Stimulated activated CD8-positive, alpha-beta memory T cell treated with anti-CD3 and anti-CD28 coated beads, Interleukin-4, amount 100 ng/mL, for 48 hours (primary cell): ENCODE measurements around the gene UST.

Source experiments
- DNase-seq: peaks from one replicate; pipeline ENCODE4 v3.0.0-alpha.2; 2020

UST gene

DNA sequence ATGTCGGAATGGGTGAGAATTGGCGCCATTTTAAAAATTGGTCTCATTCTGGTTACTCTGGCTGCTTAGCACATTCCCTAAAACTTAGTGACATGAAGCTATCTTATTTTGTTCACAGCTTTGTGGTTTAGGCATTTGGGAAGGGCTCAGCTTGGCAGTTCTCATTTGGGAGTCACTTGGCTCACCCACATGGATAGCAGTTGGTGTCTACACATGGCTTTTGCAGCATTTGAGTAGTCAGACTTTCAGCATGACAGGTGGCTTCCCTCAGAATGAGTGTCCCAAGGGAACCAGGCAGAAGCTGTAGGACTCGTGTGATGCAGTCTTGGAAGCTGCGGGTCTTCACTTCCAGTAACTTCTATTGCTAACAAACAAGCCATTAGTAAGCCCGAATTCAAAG, 64.6 kb downstream of the UST start:
- DNase-seq = no peak

DNA sequence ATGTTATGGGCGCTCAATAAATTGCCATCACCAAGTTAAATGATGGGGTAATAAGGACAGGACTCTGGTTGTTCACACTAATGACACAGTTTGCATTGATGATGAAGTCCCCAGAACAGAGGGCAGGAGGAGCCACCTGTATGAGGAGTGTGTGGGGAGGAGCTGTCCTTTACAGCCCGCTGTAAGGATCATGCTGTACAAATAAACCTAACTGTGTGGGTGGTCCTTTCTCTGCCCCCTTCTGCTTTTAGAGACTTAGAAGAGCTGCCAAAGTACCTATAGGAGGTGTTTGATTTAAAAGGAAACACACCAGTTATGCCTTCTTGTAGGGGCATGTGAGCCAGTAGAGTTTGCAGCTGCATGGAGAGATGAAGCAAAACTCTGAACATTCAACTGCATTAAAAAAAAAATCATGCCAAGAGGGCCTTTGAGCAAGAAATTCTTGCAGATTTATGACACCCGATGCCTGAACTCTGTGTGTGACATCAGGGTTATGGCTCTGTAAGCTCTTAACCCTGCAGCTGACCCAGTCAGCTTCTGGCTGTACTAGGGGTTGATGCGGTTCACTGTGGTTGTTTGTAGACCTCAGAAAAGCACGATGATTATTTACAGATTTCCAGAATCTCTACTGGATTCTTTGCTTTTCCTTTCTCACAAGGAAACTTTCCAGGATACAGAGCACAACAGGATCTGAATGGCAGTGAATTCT, 67.4 kb downstream of the UST start:
- DNase-seq = no peak

DNA sequence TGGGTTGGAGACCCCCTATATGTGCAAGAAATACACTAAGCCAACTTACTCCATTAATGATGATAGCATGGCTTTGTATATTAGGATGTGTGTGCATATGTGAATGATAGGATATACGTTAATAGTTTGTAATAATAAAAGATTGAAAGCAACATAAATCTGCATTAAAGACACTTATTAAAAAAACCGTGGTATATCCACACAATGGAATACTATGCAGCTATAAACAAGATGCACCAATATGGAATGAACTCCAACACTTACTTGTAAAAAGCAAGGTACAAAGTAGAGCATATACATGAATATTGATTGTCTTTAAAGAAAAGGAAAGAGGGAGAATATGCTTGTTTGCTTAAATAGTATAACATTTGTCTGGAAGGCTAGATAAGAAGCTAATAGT, 68.0 kb downstream of the UST start:
- no peak for DNase-seq

DNA sequence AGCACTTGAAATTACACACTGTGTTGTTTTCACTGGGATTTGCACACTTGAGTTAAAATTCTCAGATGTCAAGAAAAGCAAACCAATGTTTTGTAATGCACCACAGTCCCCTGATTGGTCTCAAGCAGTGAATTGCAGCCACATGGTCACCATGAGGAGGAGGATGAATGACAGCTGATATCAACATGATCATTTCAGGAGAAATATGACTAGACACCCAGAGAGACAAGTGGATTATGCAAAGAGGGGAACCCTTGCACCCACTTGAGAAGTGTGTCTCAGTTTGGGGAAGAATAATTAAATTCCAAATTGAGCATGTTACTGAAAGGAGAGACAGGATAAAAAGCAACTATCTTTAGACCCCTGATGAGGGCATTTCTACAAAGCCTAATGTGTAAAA, 69.3 kb downstream of the UST start:
- DNase-seq = no peak

DNA sequence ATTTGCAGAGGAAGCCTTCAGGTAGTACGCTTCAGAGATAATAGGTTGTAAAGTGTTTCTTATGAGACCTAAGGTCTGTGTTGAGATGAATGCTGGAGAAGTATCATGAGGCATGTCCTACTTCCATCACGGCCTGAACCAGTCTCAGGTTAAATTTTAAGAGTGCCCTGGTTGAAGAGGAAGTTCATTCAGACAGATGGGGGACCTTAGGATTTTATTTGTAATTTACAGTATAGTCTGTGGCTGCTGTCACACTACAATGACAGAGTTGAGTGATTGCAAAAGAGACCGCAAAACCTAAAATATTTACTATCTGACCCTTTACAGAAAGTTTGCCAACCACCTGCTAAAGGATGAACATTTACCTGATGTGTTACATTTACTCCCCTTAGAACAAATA, 70.9 kb downstream of the UST start:
- DNase-seq = no peak

DNA sequence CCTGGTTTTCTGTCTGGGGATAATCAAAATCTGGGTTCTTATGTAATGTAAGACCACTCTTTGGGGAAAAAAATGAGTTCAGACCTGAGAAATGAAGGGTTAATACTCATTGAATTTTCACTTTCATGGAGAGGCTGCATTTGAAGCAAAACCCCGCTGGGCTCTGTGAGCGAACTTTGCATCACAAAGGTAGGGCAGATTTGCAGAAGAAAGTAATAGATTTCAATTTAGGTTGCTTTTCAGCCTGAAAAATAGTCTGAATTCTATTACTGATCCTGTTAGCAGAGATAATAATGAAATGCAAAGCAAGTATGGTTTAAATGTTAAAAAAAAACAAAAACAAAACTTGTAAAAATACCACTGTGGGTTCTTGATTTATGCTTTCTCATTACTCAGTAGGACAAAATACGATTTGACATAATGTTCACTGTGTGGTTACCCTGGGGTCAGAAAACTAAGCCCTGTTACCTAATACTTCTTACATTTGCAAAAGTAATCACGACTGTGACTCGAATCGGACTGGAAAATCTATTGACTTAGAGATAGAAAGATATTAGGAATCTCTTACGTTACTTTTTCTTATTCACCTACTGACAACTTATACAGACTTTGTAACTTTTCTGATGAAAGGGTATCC, 72.2 kb downstream of the UST start:
- DNase-seq = no peak

DNA sequence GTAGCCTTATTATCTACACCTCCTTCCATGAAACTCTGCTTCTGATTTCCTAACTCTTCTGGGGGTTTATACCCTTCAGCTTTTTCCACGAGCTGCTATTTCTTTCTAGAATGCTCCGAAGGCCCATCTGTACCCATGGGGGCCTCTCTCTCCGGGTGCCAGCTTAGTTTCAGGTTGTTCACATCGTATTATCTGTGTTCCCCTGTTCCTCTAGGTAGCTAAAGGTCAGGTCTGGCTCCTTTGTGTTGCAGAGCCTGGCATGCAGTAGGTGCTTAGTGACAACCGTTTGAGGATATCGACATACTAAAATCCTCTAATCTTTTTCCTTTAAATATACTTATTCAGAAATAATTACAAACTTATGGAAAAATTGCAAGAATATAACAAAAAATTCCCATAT, 73.0 kb downstream of the UST start:
- no peak for DNase-seq

DNA sequence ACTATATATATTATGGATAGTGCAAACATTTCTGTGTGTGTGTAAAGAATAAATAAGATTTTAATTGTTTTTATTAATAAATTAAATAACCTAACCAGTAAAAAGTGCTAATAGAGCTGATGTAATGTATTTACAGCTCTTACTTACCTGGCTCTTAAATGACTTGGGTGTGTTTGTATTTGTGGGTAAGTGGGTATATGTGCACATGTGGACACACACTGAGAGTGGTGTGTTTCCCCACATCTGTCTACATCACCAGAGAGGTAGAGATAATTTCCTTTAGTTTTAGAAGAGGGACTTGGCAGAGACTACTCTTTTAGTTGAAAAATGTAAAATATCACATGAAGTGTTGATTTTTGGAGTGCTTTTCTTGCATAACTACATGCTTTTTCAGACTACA, 76.0 kb downstream of the UST start:
- DNase-seq = no peak

DNA sequence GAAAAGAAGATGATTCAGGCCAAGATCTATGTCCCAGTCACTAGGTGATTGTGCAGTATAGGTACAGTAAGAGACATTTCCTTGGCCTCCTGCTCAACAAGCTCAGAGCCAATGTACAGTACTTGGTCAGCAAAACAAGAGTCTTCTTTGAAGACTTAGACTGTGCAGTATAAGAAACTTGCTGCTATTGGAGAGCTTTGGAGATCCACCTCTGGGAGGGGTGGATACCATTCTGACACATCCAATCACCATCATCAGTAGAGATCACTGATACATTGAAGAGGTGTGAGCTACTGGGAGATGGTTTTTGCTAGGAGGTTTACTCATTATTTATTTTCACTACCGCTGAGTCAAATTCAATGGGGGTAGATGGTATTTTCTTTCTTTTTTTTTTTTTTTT, 77.5 kb downstream of the UST start:
- no peak for DNase-seq

DNA sequence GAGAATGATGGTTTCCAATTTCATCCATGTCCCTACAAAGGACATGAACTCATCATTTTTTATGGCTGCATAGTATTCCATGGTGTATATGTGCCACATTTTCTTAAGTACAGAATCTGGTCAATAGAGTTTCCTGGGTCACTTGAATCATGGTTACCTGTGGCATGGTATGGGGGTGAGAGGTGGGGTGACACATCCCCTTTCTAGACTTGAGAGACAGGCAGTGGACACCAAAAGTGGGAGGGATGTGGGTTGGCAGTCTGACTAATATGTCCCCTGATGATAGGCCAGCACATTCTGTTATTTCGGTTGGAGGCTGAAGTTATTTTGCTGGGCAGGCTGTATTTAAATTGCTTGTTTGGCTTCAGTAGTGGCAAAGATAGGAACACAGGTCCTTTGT, 78.1 kb downstream of the UST start:
- no peak for DNase-seq

DNA sequence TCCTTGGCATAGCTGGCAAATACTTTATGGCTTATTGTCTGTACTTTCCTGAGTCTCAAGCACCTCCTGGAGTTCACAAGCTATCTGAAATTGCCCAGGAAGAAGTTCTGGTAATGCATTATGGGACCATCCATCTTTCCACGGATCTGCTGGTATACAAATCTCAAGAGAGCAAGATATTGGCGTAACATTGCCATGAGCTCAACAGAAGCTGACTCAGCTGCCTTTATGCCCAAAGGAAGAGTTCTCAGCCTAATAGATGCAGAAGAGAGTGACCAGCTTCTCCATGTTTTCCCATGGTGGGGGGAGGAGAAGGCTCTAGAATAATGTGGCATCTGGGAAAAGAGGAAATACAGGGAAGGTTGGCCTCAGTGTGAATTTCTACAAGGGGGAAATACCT, 78.7 kb downstream of the UST start:
- DNase-seq = no peak

DNA sequence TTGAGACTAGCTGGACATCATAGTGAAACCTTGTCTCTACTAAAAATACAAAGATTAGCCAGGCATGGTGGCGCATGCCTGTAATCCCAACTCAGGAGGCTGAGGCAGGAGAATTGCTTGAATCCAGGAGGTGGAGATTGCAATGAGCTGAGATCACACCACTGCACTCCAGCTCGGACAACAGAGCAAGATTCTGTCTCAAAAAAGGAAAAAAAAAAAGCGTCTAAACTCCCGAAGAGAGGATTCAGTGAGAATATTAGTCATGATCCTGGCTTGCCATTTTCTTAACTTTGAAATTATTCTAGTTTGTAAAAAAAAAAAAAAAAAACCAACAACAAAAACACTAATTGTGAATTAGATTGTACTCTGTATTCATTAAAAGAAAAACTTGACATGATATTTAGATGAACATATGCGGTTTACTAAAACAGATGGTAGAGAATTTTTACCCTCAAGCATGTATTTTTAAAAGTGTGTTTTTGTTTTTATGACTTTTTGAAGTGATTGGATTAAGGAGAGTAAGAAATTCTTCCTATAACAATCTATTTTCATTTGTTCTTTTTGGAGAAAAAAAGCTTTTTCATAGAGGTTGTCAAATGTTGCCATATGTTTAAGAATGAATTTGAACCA, 80.7 kb downstream of the UST start:
- no peak for DNase-seq

DNA sequence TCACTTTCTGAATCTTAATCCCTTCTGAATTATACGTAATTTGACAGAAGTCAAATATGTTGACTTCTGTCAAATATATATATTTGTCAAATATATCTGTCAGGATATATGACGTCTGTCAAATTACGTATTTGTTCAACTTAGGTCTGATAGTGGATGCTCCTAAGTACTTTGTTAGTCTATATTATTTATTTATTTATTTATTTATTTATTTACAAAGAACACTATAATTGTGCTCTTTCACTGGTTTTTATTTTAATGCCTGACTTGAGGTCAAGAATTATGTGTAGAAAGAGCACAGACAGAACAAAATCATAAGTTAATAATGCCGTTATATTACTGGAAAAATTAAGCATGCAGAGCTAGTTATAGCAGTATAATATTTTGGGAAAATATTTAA, 81.2 kb downstream of the UST start:
- DNase-seq = no peak

DNA sequence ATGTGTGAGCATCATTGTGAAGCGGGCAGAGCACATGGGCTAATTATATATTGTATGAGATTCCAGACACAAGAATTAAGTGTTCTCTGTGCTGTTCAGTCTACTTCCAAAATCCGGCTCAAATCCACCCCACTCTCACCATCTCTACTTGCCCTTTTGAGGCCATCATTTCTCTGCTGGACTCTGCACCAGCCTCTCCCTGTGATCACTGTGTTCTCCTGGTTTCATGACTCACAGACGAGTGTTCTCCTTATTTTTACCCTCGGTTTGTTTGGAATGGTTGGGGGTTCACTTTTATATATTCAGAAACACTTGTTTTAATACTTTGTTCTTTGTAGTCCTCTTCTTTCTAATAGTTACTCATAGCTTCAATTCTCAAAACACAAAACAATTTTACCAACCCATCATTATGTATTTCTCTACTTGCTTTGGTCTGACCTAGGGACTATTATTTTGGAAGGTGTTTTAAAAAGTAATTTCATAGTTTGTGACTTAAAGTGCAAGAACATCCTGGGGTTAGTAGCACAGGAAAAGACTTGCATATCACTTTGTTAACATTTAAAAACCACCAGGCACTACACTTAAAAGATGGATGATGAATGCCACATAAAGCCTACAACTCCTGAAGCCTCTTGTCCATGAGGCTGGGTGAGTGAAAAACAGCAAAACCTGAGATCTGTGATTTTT, 82.7 kb downstream of the UST start:
- DNase-seq = no peak

DNA sequence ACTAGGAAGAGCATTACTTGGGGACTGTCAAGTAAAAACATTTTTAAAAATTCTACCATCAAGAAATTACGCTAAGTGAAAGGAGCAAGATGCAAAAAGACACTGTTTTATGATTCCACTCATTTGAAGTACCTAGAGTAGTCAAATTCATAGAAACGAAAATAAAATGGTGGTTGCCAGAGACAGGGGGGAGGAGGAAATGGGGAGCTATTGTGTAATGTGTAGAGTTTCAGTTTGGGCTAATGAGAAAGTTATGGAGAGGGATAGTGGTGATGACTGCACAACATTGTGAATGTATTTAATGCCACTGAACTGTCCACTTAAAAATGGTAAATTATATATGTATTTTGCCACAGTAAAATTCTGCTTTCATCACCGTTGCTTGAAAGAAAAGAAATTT, 83.8 kb downstream of the UST start:
- no peak for DNase-seq

DNA sequence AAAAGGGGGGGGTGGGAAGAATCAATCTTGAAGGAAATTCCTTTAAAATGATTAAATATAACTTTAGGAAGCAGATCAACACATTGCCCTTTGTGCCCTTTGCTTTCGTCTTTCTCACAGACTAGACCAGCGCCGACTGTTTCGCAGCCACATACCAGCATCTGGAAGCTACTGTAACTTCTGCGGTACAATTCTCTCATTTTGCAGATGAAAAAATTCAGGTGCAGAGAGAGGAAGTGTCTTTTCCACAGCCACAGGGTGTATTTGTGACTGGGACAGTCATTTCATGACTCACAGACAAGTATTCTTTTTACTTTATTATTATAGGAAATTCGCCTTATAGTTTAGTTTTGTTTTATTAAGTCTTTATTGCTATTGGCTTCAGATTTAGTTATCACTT, 84.2 kb downstream of the UST start:
- peak; percentile 39 for DNase-seq

DNA sequence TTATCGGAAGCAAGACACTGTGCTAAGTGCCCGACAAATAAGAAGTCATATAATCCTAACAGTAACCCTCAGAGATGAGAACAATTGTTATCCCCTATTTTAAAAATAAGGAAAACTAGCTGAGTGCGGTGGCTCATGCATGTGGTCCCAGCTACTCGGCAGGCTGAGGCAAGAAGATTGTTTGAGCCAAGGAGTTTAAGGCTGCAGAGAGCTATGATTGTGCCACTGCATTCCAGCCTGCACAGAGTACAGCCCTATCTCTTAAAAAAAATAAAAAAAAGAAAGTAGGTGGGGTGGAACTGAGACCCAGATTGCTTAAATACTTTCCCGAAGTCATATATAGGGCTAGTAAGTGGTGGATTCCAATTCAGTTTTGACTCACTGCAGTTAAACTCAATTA, 84.7 kb downstream of the UST start:
- no peak for DNase-seq

DNA sequence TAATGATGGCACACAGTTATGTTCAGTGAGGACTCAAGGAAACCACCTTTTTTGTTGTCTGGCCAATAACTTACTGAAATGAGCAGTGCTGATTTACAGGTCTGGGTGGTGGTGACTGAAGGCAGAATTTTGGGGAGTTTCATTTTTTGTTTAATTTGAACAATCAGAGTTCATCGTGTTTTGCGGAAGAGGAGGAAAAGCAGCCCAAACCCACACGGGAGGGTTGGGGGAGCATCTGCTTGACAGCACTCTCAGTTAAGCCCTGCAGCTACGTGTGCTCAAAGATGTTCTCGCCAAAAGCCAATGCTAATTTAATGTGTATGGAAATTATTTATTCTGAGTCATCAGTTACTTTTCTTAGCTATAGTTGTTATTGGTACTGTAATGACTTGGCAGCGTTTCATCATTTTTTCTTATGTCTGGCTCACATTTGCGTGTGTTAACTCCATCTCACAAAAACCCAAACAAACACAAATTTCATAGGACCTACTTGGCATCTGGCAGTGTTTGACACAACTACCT, 89.2 kb downstream of the UST start:
- DNase-seq = peak; percentile 46

DNA sequence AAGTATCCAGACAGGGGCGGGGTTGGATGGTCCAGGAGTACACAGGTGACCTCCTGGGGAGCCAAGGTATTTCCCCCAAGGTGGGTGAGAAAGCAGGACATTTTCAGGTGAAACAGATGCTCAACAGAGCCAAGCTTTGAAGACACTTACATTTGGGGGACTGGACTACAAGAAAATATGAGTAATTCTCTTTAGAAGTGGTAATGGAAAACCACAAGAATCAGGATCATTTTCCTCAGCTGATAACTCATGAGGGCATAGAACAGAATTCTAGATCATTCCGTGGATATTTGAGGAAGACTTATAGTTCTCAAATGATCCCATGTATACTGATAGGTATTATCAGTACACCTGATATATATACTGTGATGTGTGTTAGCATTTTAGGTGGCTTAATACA, 89.9 kb downstream of the UST start:
- no peak for DNase-seq

DNA sequence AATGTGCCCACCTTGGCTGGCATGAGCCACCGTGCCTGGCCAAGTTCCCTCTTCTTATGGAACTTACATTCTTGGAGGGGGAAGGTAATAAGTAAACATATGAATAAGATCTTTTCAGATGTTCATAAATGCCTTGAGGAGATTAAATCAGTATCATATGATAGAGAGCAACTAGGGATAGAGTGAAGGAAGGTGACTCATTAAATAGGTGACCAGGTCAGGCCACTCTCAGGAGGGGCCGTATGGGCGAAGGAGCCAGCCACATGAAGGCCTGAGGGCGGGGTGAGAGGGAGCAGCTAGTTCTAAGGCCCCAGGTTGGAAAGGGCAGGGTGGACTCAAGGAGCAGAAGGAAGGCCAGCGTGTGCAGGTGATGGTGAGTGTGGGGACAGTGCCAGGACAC, 91.1 kb downstream of the UST start:
- no peak for DNase-seq

DNA sequence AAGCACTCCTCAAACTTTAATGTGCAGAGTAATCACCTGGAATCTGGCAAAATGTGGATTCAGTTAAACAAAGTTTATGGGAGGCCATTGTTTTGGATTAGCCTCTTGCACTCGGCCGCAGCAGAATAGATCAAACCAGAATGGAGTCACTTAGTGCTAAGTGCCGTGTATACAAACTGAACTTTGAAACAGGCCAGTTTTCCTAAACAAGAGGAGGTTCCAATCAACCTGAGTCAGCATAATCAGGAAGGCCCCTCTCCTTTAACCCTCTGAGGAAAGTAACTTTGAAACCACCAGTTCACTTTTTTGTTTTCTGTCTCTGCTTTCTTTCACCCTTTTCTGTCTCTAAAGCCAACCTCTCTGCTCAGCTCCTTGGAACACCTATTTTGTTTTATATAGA, 92.2 kb downstream of the UST start:
- DNase-seq = no peak

DNA sequence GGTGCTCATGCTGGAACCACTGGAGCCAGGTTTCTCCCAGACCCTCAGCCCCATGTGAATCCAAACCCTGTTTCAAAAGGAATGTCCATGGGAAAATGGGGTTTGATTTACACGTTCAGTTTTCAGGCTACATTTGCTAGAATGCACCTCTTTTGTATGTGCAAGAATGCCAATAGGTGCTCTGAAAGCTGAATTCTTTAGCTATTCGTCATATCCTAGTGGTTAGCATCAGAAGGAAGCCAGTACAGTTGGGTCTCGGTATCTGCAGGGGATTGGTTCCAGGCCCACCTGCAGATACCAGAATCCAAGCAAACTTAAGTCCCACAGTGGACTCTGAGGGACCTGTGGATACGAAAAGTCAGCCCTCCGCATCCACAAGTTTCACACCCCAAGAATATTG, 93.4 kb downstream of the UST start:
- no peak for DNase-seq

DNA sequence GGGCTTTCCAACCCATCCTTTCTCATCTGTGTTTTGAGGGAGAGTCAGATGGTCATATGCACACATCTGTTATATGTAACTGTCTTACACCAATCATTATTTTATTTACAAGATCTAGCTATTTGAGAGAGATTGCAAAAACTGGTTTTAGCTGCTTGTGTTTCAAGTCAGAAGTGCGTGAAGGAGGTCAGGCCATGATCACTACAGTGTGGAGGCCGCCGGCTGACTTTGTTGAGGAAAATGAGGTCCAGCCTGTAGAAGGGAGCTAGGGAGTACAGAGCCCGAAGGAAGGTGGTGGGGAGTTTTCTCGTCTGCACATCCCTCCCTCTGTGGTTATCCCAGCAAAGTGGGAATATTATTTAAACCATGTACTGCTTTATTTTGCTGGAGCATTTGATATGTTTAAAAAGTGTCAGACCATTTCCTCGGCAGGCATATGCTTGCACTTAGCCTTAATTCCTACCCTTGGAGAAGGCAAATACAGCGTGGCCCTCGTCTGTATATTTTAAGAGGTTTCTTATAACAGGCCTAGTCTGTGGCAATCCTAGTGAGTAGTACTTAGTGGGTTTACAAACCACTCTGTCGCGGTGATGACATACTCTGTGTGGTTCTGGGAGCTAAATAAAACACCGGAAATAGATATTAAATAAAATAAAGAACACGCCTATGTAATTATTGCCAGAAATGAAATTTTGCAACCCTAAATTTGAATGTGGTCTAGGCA, 95.6 kb downstream of the UST start:
- no peak for DNase-seq
